HFF-Myc (cell line): ENCODE data around the gene ZMIZ2.
"Not testable (repeated sequence)": the region's sequence is repeated elsewhere in the genome, so short reads cannot be mapped to it uniquely, and the experiment has no call there.

Source experiments
- DNase-seq: peaks from one replicate; pipeline ENCODE4 v3.0.0-alpha.2; 2011; ENCODE audit warnings: low read depth; ENCODE audit errors: extremely low read depth
- H3K4me3 ChIP-seq: replicated peaks from 2 replicates; pipeline ENCODE4 v1.5.1; 2011; ENCODE audit warnings: low read depth, mild to moderate bottlenecking, control low read depth, low read length
- CTCF ChIP-seq: IDR thresholded peaks from 2 replicates; pipeline ENCODE4 v1.5.1; 2012; ENCODE audit warnings: mild to moderate bottlenecking, low read depth, low read length, control low read depth; ENCODE audit errors: missing control alignments

Gene ZMIZ2

GRCh38 chr7:44796504-44797328 lies 48.1 kb downstream of the ZMIZ2 start, which contains the start of gene PPIA:
TSS of gene PPIA (plus strand) at chr7:44796681. CDS start at chr7:44796725, 44 bp downstream.
- no peak for TF ChIP-seq CTCF
- DNase-seq = peak; percentile 93
- peak within 1 kb of the TSS; percentile 99 for H3K4me3 ChIP-seq

- TF ChIP-seq CTCF = peak; percentile 44
- DNase-seq = peak; percentile 29
- peak overlapping the region; percentile 99 for H3K4me3 ChIP-seq
These were observed 48.9 kb downstream of the ZMIZ2 start for GRCh38 chr7:44797329-44798258.

- no peak for DNase-seq
- peak overlapping the region; percentile 99 for H3K4me3 ChIP-seq
These were observed 50.1 kb downstream of the ZMIZ2 start for GRCh38 chr7:44798649-44799305.

GRCh38 chr7:44799939-44800338 lies 51.3 kb downstream of the ZMIZ2 start:
- no peak for DNase-seq
- H3K4me3 ChIP-seq = peak overlapping the region; percentile 99; the same call in 1 of the 2 replicates
- no peak for TF ChIP-seq CTCF

More at GRCh38 chr7:44798649-44799305, 50.1 kb downstream of the ZMIZ2 start:
- no peak for TF ChIP-seq CTCF

- H3K4me3 ChIP-seq = no peak overlapping the region
- no peak for DNase-seq
- TF ChIP-seq CTCF = no peak
These were observed 53.2 kb downstream of the ZMIZ2 start for GRCh38 chr7:44801890-44802289.

- DNase-seq = no peak
- no peak for TF ChIP-seq CTCF
- H3K4me3 ChIP-seq = no peak overlapping the region
These were observed 53.9 kb downstream of the ZMIZ2 start for GRCh38 chr7:44802418-44803025.

- DNase-seq, H3K4me3 ChIP-seq: not testable (repeated sequence)
These were observed 55.3 kb downstream of the ZMIZ2 start for GRCh38 chr7:44803828-44804519.
